GM11168 (cell line): ENCODE data around the gene PRDM7.
"Not testable (repeated sequence)": the region's sequence is repeated elsewhere in the genome, so short reads cannot be mapped to it uniquely, and the experiment has no call there.

ENCODE experiments used
- in situ Hi-C: fragments of 300-500 bp; cut with MboI; formaldehyde crosslinking; loops from one replicate; pipeline ENCODE4 v1.12.0; 2022; ENCODE audit warnings: low sequenced_read_pairs; ENCODE audit not compliant: unreplicated experiment

The PRDM7 gene

DNA sequence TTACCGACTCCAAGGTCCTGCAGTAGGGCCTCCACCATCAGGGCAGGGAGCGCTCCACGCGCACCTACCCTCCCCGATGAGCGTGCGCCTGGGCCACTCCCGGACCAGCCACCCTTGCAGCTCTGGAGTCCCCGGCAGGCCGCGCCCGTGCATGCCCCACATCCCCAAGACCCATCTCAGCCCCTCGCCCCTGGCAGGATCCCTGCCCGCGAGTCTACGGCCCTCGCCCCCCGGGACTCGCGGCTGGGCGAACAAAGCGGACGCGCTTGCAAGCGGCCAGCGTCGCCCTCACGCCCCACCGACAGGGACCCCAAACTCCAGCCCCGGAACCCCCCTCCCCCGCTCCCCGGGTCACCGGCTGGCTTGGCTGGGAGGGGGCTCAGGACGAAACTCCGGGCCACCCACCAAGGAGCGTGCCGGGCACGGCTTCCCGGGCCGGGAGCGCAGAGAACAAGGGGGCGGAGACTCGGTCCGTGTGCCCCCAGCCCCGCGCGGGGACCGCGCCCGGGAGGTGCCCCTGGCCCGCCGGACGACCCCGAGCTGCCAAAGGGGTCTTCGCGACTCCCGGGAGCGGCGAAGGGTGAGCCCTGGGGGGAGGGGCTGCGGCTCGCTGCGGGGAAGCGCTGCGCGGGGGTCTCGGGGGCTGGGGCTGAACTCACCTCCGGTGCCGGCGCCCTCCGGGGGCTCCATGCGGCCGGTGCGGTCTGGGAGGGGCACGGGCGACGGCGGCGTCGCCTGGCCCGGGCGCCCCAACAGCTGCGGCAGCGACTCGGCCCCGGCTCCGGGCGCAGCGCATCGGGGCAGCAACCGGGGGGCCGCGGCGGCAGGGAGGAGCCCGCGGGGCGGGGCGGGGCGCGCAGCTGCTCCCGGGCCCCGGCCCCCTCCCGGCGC lies 58.2 kb downstream of the PRDM7 start, which contains the start of gene DBNDD1:
Gene DBNDD1, minus strand, starts transcription at position 805 of the 891 bp plus-strand sequence. Its CDS starts 115 bp downstream, at position 690.
- in situ Hi-C loops: no loop called here

DNA sequence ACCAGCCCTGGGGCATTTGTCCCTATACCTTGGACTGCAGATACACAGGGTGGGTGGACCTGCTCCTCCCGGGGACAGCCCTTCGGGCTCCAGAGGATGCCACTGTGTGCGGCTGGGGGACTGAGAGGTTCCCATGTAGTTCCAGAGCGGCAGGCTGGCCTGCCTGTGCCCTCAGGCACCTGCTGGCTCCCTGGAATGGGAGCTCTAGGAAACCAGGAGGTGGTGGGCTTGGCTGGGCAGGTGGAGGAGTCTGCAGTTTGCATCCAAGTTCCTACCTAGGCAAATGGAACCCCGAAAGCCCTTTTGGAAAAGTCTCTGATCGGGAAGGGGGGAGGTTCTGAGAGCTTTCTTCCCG lies 58.9 kb downstream of the PRDM7 start:
- in situ Hi-C loops: no loop called here

DNA sequence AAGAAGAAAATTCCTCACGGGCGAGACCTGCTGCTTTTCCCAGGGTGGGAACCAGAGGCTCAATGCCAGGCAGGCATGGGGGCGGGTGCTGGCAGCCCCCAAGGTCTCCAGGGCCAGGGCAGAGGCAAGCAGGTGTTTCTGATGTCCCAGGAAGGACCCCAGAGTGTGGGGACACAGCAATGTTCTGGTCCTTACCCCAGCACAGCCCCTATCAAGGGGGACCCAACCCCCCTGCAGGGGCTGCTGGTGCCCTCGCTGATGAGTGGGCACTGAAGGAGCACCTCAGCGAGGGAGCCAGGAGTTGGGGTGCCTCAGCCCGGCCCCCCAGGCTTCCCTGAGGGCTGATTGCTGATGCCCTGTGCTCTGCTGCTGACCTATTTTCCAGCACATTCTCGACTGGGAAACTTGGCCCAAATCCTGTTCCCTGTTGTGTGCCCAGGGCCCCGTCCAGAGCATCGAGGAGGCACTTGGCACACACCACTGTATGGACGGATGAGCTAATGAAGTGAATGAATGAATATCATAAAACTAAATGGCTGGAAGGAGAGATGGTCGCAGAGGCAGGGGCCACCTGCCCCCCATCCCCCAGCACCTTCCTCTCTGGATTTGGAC lies 60.7 kb downstream of the PRDM7 start:
- in situ Hi-C loops: no loop called here

DNA sequence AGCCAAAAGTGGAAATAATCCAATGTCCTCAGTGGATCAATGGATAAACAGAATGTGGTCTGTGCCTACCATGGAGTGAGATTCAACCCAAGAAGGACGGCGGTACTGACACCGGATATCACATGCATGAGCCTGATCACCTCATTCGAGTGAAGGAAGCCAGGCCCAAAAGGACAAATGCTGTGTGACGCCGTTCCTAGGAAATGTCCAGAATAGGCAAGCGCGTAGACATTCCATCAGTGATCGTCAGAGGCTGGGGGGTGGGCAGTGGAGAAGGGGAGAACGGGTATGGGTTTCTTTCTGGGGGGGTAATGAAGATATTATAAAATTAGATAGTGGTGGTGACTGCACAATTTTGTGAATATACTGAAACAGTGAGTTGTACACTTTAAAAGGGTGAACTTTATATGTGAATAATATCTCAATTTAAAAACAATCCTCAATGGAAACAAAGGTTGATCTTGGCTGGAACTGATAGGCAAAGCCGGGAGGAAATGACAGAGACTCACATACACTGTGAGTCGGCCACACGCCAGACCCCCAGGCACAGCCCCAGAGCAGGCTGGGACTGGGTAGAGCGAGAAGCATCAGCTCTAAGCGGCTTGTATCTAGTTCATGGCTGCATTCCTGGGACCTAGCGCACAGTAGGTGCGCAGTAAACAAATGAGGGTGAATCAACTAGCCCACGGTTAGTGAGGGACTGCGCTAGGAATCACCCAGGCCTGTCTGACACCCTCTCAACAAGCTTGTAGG lies 61.4 kb downstream of the PRDM7 start:
- in situ Hi-C loops: no loop called here

DNA sequence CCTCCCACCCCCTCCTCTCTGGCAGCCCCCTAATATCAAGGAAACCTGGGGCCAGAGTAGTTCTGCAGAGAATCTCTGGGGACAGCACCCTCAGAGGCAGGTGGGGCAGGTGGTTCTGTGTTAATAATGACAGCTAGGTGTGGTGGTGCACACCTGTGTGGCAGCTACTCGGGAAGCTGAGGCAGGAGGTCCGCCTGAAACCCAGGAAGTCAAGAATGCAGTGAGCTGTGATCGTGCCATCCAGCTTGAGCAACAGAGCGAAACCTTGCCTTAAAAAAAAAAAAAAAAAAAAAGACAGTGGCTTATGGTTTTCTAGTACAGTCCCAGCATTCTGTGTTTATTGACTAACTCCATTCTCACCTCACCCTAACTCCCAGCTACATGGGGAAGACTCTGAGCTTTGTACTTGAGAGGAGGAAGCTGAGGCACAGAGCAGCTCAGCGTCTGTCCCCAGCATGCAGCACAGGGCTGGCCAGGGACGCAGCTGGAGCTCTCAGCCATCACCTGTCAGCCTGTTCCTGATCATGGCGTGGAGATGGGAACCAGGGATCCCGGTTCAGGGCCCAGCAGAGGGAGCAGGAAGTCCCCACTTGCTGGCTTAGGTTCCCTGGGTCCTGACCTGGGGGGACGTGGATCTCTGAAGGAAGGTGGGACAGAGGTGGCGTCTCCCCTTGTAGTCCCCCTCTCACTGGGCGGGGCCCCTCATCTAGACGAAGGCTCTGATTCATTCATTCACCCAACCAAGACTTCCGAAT lies 64.0 kb downstream of the PRDM7 start:
- in situ Hi-C loops: no loop called here

DNA sequence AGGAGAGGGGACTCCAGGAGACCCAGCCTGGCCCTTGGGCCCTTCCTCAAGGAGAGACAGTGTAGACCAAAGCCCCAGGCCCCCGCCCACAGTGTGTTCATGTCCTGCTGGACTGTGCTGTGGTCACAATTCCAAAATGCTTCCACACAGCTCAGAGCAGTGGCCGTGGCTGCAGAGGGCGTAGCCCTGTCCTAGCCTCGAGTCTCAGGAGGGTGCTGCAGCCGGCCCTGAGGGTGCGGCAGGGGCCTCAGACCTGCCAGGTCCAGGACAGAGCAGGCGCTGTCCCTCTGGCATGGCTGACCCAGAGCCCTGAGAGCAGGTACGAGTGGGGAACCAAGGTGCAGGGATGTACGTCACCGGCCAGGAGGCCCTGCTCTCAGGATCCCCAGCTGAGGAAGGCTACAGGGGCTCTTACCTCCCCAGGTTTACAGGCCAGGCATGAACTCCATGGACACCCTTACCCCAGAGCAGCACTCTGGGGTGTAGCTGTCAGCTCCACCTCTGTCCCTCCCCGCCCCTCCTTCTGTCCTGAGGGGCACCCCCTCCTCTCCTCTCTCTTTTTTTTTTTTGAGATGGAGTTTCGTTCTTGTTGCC lies 65.1 kb downstream of the PRDM7 start:
- in situ Hi-C loops: no loop called here

DNA sequence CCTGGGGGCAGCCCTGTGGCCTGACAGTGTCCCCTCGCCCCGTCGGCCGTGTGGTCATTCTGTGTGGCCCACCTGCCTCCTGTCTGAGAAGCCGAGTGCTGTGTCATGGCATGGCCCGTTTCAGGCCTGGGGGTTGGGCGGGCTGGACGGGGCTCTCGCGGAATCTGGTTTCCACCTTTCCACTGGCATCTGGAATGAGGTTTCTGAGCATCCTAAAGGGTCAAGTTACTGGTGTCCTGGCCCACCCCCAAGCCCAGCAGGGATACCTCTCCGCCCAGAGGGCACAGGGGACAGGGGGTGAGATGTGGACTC lies 65.7 kb downstream of the PRDM7 start:
- in situ Hi-C loops: no loop called here

DNA sequence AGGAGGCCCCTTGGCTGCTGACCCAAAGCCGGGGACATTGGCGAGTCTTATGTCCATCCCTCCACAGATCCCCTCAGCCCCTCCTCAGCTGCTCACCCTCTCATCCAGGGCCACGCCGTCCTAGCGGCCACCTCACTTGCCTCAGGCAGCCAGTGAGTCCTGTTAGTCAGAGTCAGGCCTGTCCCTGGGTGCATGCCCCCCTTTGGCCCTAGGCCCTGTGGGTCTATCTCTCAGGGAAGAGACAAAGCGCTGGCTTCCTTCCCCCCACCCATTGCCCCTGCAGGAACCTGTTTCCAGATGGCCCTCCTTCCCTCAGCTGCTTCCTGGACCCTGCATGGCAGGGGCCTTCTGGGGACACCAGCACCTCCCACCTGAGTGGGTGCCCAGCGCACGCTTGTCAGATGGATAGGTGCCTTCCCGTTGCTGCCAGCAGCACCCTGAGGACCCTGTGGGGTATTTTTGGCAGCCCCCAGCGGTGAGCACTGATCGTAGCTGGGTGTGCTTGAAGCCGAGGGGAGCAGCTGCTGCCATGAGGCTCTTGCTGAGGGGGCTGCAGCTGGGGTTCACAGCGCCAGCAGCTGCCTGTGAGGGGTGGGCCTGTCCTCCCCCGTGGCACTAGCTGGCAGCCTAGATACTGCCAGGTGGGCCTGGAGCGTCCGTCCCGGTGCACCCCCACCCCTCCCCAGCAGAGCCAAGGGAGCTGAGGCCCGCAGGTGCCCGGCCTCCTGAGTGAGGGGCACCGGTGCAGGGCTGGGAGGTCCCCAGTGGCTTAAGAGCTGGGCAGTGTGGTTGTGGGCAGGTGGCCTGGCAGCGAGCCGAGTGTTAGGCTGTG lies 66.2 kb downstream of the PRDM7 start:
- in situ Hi-C loops: no loop called here

DNA sequence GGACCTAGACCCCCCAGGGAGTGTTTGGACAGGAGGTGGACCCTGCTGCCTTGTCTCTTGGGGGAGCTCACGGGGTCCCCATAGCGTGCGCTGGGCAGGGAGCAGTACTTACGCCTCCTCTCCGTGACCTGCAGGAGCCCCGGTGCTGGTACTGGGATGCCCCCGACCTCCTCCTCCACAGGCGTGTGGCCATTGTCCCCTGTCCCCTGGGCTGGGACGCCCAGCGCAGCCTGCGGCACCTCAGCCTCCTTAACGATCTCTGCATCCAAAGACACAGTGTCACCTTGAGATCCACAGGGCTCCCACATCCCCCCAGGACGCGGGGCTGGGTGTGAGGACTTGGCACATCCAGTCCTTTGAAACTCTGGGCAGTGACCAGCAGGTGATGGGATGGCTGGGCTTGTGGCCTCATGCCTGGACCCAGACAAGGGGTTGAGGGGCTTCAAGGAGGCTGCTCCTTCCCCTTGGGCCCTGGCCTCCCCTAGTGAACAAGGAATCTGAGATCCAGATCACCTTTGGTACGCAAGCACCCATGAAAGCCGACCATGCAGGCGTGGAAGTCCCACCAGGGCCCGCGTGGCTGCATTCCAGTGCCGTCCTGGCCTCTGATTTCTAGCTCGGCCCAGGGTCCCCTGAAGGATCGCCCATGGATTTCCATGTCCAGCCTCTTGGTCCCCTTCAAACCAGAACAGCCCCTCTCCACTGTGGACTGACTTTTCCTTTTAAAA lies 67.8 kb downstream of the PRDM7 start:
- in situ Hi-C loops: no loop called here

DNA sequence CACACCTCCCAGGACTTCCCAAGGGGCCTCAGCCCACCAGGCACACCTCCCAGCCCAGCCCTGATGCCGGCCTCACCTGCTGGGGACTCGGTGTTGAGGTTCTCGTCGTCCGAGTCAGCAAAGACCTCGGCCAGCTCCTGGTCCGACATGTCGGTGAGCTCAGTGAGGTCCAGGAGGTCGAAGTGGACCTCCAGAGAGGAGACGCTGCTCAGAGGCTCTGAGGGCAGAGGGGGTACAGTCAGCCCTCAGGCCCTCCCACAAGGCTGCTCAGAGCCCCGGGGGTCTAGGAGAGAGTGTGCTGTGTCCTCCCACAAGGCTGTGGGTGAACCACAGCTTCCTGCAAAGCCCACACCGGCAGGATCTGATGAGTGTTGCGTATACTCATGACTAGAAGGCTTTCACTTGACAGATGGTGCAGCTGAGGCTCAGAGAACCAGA lies 68.4 kb downstream of the PRDM7 start:
- in situ Hi-C loops: no loop called here

DNA sequence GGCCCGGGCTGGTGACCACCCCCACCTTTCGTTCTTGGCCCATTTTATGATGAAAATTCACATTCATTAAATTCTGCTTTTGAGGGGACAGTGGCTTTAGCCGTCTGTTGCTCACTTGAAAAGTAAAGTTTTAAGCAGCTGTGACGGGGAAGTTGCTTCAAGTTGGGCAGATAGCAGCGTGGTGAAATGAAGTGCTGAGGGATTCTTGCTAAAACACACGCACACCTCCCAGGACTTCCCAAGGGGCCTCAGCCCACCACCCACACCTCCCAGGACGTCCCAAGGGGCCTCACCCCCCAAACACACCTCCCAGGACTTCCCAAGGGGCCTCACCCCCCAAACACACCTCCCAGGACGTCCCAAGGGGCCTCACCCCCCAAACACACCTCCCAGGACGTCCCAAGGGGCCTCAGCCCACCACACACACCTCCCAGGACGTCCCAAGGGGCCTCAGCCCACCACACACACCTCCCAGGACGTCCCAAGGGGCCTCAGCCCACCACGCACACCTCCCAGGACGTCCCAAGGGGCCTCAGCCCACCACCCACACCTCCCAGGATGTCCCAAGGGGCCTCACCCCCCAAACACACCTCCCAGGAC lies 69.4 kb downstream of the PRDM7 start:
- in situ Hi-C loops: not testable (repeated sequence)

DNA sequence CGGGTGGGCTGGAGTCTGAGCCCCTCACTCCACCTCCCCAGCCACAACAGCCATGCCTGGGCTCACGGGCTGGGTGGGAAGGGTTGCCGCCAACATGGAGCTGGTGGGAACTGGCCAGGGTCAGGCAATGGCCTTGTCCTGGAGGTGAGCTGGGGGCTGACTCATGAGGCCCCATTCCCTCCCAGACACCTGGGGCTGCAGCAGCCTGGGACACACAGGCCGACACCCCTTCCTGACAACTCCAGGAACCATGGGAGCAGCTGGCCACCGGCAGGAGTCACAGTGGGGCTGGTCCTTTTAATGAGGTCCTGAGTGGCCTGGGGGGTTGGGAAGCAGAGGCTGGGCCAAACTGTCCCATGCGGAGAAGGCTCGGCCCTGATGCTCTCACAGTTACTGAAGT lies 70.1 kb downstream of the PRDM7 start:
- in situ Hi-C loops: no loop called here
